ENCODE results near the gene CHST15.

Gene CHST15

GRCh38 chr10:124087672-124088634 is 5.4 kb downstream of the CHST15 start:
- Histone ChIP-seq H3K27ac (no peak overlapping the region), H3K9me3 (no peaks in the 10 kb centered on the region), H3K36me3 (no peaks in the 10 kb centered on the region), H3K27me3 (no peaks in the 10 kb centered on the region), H3K4me1 (peaks cover 0 to 66% (median 31%) of the 10 kb centered on the region in 4 donors), H3K4me3 (no peak overlapping the region)
- DNase-seq = no peak
- TF ChIP-seq CTCF (IDR thresholded peaks at IDR 0.05) = no peak
- intact Hi-C loops (cut with DNase I; ENCODE audit: low total_unique reads) = no loop called here

GRCh38 chr10:124086787-124087671 is 6.4 kb downstream of the CHST15 start:
- Histone ChIP-seq H3K27ac (no peak overlapping the region), H3K4me3 (no peak overlapping the region), H3K9me3 (no peaks in the 10 kb centered on the region), H3K36me3 (no peaks in the 10 kb centered on the region), H3K4me1 (peaks cover 0 to 67% (median 31%) of the 10 kb centered on the region in 4 donors), H3K27me3 (no peaks in the 10 kb centered on the region)
- DNase-seq = no peak
- intact Hi-C loops (cut with DNase I; ENCODE audit: low total_unique reads) = no loop called here
- TF ChIP-seq CTCF (IDR thresholded peaks at IDR 0.05) = no peak

DNA sequence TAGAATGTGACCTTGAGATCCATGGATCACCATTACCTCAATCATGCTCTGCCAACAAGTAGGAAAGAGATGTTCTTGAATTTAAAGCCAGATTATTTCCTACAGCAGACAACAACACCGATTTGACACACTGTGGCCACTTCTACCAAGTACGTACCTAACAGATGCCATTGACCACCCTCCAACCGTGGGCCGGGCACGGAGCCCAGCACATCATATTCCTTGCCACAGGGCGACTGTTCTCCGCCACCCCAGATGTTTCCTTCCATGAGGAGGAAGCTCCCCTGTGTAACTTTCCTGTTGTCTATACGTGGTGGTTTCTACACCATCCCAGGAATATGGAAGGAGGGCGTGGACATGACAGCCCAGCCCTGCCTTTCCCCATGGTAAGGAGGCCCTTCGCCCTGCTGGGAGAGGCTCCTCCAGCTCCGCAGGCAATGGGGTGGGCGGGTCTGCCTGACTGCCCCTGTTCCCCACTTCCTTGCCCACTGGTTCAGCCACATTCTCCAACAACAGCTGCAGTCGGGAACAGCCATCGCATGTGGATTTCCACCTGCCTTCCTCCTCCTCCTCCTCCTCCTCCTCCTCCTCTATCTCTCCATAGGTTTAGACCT is 7.2 kb downstream of the CHST15 start:
- H3K27me3 ChIP-seq = no peaks in the 10 kb centered on the region
- peaks cover 0 to 68% (median 27%) of the 10 kb centered on the region in 4 donors for H3K4me1 ChIP-seq
- H3K4me3 ChIP-seq = no peak overlapping the region
- H3K27ac ChIP-seq = no peak overlapping the region
- TF ChIP-seq CTCF (IDR thresholded peaks at IDR 0.05) = no peak
- intact Hi-C loops (cut with DNase I; ENCODE audit: low total_unique reads) = no loop called here
- DNase-seq = no peak
- H3K36me3 ChIP-seq = no peaks in the 10 kb centered on the region
- H3K9me3 ChIP-seq = no peaks in the 10 kb centered on the region

DNA sequence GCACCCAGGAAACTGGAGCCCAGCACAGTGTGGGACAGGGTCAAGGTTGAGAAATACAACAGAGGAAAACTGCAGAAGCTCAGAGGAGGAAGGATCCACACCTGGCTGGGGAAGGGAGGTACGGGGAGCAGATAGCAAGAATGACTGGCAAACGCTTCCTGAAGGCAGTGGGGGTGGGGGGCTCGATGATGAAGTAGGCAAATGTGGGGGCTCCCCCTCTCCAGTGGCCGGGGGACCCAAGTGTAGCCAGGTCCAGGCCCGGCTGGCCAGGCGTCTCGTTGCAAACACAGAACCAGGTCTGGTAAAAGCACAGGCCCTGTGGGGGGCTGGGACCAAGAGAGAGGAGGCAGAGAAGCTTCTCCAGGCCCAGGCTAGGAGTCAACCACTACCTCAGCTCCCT is 7.7 kb downstream of the CHST15 start:
- DNase-seq = no peak
- no peaks in the 10 kb centered on the region for H3K36me3 ChIP-seq
- no peaks in the 10 kb centered on the region for H3K9me3 ChIP-seq
- intact Hi-C loops (cut with DNase I; ENCODE audit: low total_unique reads) = no loop called here
- TF ChIP-seq CTCF (IDR thresholded peaks at IDR 0.05) = no peak
- H3K4me3 ChIP-seq = no peak overlapping the region
- H3K27me3 ChIP-seq = no peaks in the 10 kb centered on the region
- no peak overlapping the region for H3K27ac ChIP-seq
- H3K4me1 ChIP-seq = peaks cover 0 to 65% (median 22%) of the 10 kb centered on the region in 4 donors

GRCh38 chr10:124084708-124085107 is 8.7 kb downstream of the CHST15 start:
- H3K4me3 ChIP-seq = no peak overlapping the region
- no peaks in the 10 kb centered on the region for H3K36me3 ChIP-seq
- H3K9me3 ChIP-seq = no peaks in the 10 kb centered on the region
- no peak for DNase-seq
- peaks cover 0 to 60% (median 27%) of the 10 kb centered on the region in 4 donors for H3K4me1 ChIP-seq
- H3K27ac ChIP-seq = no peak overlapping the region
- intact Hi-C loops (cut with DNase I; ENCODE audit: low total_unique reads) = loop anchor here (5.0 kb wide), 1 partner anchor 42 kb away; no protein-coding TSS in a partner anchor
- TF ChIP-seq CTCF (IDR thresholded peaks at IDR 0.05) = no peak
- H3K27me3 ChIP-seq = no peaks in the 10 kb centered on the region
